CD4-positive, alpha-beta T cell treated with Interleukin-21 for 1 hour (primary cell): ENCODE results near the gene SMOC2.
"Not testable (repeated sequence)": the region's sequence is repeated elsewhere in the genome, so short reads cannot be mapped to it uniquely, and the experiment has no call there.

Experiments
- DNase-seq: peaks from one replicate; pipeline ENCODE4 v3.0.0-alpha.2; 2020

SMOC2 gene

GRCh38 chr6:168670401-168670985 lies 229.5 kb downstream of the SMOC2 start:
- no peak for DNase-seq

DNA sequence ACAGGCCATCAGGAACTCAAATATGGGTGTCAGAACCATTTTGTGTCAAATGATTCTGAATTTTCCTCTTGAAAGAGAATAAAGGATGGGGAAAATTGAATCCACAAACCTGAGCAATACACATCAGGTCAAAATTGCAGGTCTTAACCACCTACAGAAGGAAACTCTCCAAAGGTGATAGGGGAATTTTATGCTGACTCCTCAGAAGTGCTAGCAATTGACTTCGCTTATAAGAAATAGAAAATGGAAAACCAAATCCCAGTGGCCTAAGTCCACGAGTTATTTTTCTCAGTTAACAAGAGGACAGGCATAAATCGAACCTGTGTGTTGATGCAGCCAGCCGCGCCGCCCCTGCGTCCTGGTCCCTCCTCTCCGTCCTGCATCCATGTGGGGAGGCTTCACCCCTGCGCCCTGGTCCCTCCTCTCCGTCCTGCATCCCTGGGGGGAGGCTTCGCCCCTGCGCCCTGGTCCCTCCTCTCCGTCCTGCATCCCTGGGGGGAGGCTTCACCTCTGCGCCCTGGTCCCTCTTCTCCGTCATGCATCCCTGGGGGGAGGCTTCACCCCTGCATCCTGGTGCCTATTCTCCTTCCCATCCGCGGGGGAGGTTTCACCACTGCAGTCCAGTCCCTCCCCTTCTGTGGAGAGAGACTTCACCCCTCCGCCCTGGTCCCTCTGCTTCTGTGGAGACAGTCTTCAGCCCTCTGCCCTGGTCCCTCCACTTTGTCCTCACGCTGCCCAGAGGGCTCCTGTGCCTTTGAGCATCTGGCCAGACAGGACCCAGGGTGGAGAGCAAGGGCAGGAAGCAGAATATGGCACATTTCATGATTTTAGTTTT lies 230.3 kb downstream of the SMOC2 start:
- DNase-seq = no peak

GRCh38 chr6:168671863-168672546 lies 231.0 kb downstream of the SMOC2 start:
- no peak for DNase-seq

GRCh38 chr6:168674595-168674994 lies 233.6 kb downstream of the SMOC2 start:
- DNase-seq = no peak

DNA sequence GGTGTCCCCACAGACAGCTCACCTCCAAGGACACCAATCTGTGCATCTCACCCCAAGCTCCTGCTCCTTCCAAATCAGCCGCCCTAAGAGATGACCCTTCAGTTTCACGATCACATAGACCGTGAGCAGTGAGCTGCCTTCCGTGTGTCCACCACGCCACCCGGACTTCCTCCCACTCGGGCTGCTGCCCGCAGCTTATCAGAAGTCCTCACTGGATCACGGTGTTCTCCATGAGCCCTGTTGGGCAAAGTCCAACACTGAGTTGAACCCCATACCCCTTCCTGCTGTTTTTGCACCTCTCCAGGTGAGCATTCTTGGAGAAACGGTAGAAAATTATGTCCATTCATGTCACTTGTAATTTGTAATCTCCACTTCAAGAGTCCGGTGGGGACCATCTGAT lies 234.4 kb downstream of the SMOC2 start:
- no peak for DNase-seq

- DNase-seq = no peak
These were observed 235.1 kb downstream of the SMOC2 start for GRCh38 chr6:168675933-168676551.

DNA sequence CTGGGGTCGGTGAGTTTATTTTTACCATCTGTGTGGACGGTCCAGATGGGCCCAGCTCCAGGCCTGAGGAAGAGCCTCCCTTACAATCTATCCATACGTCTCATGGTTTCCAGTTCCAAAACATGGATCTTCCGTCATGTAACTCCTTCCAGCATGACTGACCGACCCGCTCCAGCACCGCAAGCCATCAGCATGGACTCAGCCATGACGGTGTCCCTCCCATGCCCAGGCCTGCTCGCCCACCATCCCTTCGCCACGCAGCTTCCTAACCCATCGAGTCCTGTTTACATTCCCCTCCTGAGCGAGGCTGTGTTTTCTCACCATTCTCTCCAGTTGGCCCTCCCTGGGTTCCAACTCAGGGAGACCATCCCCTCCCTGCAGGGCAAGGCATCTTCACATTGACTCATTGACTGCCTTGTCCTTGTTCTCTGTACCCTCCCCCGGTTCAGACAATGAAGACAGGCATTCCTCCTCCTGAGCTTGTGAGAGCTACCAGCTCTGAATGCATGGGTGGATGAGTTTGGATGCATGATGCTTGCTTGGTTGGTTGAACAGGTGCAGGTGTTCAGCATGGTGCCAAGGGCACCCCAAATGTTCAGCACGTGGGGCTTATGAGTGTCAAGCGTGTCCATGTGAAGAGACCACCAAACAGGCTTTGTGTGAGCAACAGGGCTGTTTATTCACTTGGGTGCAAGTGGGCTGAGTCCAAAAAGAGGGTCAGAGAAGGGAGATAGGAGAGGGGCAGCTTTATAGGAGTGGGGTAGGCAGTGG lies 235.8 kb downstream of the SMOC2 start:
- DNase-seq = no peak

- not testable (repeated sequence) for DNase-seq
These were observed 236.4 kb downstream of the SMOC2 start for GRCh38 chr6:168677323-168677781.

GRCh38 chr6:168678077-168678476 lies 237.1 kb downstream of the SMOC2 start:
- DNase-seq = no peak

DNA sequence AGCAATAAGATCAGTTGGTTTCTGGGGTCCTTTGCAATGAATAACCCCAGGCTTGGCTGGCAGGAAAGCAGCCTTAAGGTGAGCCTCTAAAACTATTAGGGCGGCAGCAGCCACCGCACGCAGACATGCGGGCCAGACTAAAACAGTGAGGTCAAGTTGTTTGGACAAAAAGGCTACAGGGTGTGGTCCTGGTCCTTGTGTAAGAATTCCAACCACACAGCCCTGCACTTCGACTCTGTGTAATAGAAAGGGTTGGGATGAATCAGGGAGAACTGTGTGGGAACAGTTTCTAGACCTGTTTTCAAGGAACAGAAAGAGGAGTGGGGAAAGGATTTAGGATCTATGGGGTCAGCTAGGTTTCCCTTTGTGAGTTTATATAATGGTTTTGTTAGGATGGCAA lies 237.6 kb downstream of the SMOC2 start:
- no peak for DNase-seq

DNA sequence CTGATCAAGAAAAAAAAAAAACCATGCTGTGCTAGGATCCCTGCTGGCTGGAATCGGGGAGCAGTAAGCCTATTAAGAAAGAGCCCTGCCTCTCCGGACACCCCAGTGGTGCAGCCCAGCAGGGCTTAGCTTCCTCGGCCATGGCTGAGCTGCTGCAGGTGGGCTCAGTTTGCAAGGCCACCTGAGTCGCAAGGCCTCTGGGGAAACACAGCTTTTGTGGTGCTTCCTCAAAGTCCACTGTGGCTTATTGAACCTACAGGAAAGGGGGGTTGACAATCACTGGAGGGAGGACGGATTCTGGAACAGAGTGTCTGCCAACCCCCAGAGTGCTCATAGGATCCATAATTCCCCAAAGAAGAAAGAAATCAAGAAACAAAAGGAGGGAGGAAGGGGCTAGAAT lies 240.8 kb downstream of the SMOC2 start:
- no peak for DNase-seq

- no peak for DNase-seq
These were observed 242.6 kb downstream of the SMOC2 start for GRCh38 chr6:168683621-168684020.

- DNase-seq = no peak
These were observed 243.5 kb downstream of the SMOC2 start for GRCh38 chr6:168684471-168684870.

DNA sequence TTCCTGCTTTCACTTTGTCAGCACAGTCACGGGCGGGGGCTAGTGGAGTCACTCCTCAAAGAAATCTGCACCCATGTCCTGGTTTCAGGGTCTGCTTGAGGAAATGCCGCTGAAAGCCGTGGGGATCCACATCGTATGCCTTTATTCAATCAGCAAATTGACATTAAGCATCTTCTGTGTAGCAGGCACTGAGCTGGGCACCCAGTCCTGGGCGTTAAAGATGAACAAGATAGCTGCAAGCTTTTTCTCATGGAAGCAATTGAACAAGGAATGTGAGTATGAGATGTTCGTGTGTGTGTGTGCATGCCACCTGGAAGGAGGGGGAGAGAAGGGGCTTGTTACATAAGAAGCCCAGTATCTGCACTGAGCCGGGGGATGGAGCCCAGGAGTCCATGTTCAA lies 243.9 kb downstream of the SMOC2 start:
- DNase-seq = no peak

- DNase-seq = no peak
These were observed 245.2 kb downstream of the SMOC2 start for GRCh38 chr6:168686029-168686738.

DNA sequence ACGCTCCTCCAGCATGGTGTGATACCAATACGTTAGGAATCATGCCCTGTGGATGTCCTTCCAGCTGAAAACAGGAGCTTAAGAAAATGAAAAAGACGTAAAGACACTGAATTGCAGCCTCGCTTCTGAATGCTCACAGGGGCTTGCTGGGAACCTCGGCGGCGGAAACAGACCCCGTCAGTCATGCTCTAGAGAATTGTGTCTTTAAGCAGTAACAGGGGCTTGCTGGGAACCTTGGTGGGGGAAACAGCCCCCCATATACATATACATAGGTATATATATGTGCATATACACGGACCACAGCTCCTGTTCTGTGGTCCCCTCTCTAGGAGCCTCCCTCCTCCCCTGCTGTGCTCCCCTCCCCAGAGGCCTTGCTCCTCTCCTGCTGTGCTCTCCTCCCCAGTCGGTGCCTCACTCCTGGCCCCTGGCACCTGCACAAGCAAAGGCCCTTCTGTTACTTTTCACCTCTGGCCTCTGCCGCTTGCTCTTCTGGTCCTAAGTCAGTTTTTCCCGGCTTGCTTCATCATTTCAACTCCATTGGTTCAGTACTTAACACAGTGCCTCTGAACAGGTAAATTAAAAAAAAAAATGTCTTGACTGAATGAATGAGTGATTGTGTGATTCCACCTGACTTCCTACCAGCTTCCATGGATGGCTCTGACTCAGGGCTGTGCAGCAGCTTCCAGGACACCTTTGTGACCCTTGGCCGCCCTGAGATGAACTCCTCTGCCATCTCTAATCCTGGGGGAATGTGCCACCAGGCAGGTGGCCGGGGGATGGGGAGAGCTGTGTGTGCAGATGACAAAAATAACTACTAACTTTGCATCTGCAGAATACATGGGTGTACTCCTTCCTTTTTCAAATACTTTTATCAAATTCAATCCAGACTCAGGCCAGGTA lies 246.1 kb downstream of the SMOC2 start:
- no peak for DNase-seq

DNA sequence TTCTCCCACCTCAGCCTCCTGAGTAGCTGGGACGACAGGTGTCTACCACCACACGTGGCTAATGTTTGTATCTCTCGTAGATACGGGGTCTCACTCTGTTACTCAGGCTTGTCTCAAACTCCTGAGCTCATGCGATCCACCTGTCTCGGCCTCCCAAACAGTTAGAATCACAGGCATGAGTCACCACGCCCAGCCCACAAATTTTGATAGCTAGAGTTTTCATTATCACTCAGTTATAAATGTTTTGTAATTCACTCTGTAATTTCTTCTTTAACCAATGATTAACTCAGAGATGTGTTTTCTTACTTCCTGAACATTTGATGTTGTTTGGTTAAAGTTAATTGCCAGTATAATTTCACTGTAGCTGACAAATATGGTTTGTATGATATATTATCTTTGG lies 249.3 kb downstream of the SMOC2 start:
- no peak for DNase-seq

- no peak for DNase-seq
These were observed 250.8 kb downstream of the SMOC2 start for GRCh38 chr6:168691774-168692173.

DNA sequence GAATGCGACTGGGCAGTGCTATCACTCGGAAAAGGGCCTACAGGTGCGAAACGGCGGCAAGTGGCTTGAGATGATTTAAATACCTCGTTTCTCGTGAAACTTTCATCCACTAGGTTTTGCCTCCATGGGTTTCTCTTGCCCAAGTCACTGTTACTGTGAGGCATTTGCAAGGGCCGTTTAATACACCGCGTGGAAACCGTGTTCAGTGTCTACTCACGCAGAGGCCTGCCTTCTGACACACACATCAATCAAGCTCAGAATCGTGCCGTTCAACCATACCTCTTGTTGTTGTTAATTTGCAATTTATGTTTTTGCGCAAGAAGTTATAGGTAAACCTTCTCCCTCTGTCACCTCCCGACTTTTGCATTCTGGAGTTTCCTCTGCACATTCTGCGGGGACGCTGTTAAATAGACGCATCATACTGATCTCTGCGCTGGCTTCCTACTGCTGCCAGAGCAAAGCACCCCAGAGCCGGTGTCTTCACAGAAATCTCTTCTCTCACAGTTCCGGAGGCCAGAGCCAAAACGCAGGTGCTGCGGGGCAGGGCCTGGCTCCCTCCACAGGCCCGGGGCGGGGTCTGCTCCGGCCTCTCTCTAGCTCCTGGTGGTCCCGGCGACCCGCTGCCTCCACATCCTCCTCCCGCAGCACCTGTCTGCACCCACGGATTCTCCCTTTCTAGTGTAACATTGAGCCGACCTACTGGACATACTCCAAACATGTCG lies 251.4 kb downstream of the SMOC2 start:
- no peak for DNase-seq

GRCh38 chr6:168692915-168693257 lies 251.9 kb downstream of the SMOC2 start:
- not testable (repeated sequence) for DNase-seq
